Fibroblast of lung (primary cell): ENCODE measurements around the gene SCGB1C1. TPM values are rescaled to one million over a fixed set of nuclear protein-coding genes. Genes with fewer than 3 reads are reported as not detected.

ENCODE experiments used
- DNase-seq, 2 donors: peaks; one replicate each; pipeline versions ENCODE4 v3.0.0 to v3.0.0-alpha.2; 2010; ENCODE audit warnings: low read depth in 2 of 2
- H2AFZ ChIP-seq: 2 replicates; pipeline ENCODE4 v1.5.1; 2012; ENCODE audit warnings: low read length, control low read depth, inconsistent platforms
- H3K27ac ChIP-seq: 2 replicates; pipeline ENCODE4 v1.5.1; 2011; ENCODE audit warnings: low read length, control low read depth; ENCODE audit not compliant: insufficient read depth
- H3K27me3 ChIP-seq: 2 replicates; pipeline ENCODE4 v1.5.1; 2011; ENCODE audit warnings: mild to moderate bottlenecking, low read length; ENCODE audit not compliant: control insufficient read depth, insufficient read depth
- H3K36me3 ChIP-seq: 2 replicates; pipeline ENCODE4 v1.5.1; 2011; ENCODE audit warnings: low read length; ENCODE audit not compliant: control insufficient read depth, insufficient read depth
- H3K4me1 ChIP-seq: 2 replicates; pipeline ENCODE4 v1.5.1; 2011; ENCODE audit warnings: low read length; ENCODE audit not compliant: control insufficient read depth, insufficient read depth; ENCODE audit errors: extremely low read depth
- H3K4me2 ChIP-seq: 2 replicates; pipeline ENCODE4 v1.5.1; 2011; ENCODE audit warnings: low read length, control low read depth; ENCODE audit not compliant: insufficient read depth; ENCODE audit errors: extremely low read depth
- H3K4me3 ChIP-seq, 4 experiments: fragments of 200-600 bp in 1 of 4; sonication (generic) in 1 of 4; replicated peaks in 1 of 4; 2 replicates each; pipeline ENCODE4 v1.5.1; 2011 to 2016; ENCODE audit warnings: low read length in 4 of 4, low read depth in 3 of 4, mild to moderate bottlenecking in 3 of 4, control low read depth in 2 of 4, inconsistent platforms in 1 of 4, mixed read lengths in 1 of 4; ENCODE audit not compliant: insufficient read depth in 1 of 4; ENCODE audit errors: control extremely low read depth in 1 of 4
- H3K79me2 ChIP-seq: 2 replicates; pipeline ENCODE4 v1.5.1; 2012; ENCODE audit warnings: mild to moderate bottlenecking, low read length, inconsistent platforms; ENCODE audit not compliant: control insufficient read depth, insufficient read depth
- H3K9ac ChIP-seq: 2 replicates; pipeline ENCODE4 v1.5.1; 2011; ENCODE audit warnings: mild to moderate bottlenecking, low read length, control low read depth; ENCODE audit not compliant: insufficient read depth
- H3K9me3 ChIP-seq: 2 replicates; pipeline ENCODE4 v1.5.1; 2012; ENCODE audit warnings: low read depth, low read length; ENCODE audit not compliant: control insufficient read depth, insufficient read depth
- H4K20me1 ChIP-seq: 2 replicates; pipeline ENCODE4 v1.5.1; 2011; ENCODE audit warnings: low read length; ENCODE audit not compliant: control insufficient read depth, insufficient read depth; ENCODE audit errors: extremely low read depth
- EZH2 ChIP-seq: IDR thresholded peaks from 2 replicates; pipeline ENCODE4 v1.5.1; 2012; ENCODE audit warnings: low read length, control low read depth, mild to moderate bottlenecking; ENCODE audit errors: missing control alignments
- polyA plus RNA-seq, 2 donors: library from polyadenylated mRNA; depleted of rRNA in 1 of 2; stranded (reverse) in 1 of 2; unstranded in 1 of 2; fragments of >200 nt; gene quantifications; 2 replicates each; pipeline ENCODE4 v1.2.1, GENCODE V29; 2011 to 2012; ENCODE audit warnings: missing spikeins in 1 of 2
- total RNA-seq: library from RNA; depleted of rRNA; stranded (reverse); fragments of >200 nt; gene quantifications from 2 replicates; pipeline ENCODE4 v1.2.1, GENCODE V29; 2014
- TF ChIP-seq, protein P1 (sequence below), 2 donors: IDR thresholded peaks in 1 of 2; conservative IDR thresholded peaks in 1 of 2; 1 replicate in 1 of 2; 2 replicates in 1 of 2; pipeline ENCODE4 v1.5.1; 2011 to 2012; ENCODE audit warnings: low read length in 2 of 2, control low read depth in 1 of 2, inconsistent platforms in 1 of 2, low read depth in 1 of 2, mild to moderate bottlenecking in 1 of 2

Gene SCGB1C1
- total and polyA plus RNA-seq, 2 donors (not counting 1 experiment from before 2014, with no cell fraction given), result not detected

DNA sequence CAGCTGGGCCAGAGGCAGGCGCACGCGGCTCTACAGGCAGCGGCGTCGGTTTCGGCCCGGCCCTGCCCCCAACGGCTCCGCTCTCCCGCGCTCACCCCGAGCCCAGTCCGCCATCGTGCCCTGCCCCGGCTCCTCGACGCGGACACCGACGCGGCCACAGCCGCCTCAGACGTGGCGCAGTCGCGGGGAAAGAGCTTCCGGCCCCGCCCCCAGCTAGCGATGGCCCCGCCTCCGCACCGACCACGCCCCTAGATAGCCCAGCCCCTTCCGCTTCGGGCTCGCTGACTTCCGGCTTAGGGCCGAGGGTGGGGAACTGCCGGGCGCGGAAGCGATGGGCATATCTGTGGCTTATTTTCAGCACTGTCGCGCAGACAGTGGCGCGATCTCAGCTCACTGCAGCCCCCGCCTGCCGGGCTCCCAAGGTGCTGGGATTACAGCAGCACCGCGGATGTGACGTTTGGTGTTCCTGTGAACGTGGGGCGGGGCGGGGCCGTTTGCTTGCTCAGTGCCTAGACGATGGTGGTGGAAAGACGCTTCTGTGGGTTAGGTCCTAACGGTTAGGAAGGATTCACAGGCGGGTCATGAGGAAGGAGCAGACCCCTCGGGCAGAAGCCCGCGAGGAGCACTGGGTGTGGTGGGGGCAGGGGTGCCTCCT lies 14.5 kb downstream of the SCGB1C1 start, which contains the start of the genes BET1L and RIC8A:
Gene BET1L (minus strand): TSS at position 192 of the 655 bp plus-strand sequence. CDS start 78 bp downstream, at position 114.
Gene RIC8A (plus strand): TSS at position 501 of the 655 bp plus-strand sequence. CDS start 1,147 bp downstream, outside the sequence.
- Histone ChIP-seq H4K20me1 (no peaks in the 10 kb centered on the region), H3K27me3 (no peaks in the 10 kb centered on the region), H3K9me3 (no peaks in the 10 kb centered on the region), H3K4me1 (peaks cover 25% of the 10 kb centered on the region), H3K36me3 (peaks cover 41% of the 10 kb centered on the region), H3K4me2 (peak within 1 kb of the TSS; percentile 100), H3K27ac (peak within 1 kb of the TSS; percentile 96), H3K79me2 (peaks cover 76% of the 10 kb centered on the region), H2AFZ (no peak within 1 kb of the TSS), H3K9ac (peak within 1 kb of the TSS; percentile 97), H3K4me3 (peak within 1 kb of the TSS; percentile 71 to 96 (median 80))
- TF ChIP-seq, protein P1, sequence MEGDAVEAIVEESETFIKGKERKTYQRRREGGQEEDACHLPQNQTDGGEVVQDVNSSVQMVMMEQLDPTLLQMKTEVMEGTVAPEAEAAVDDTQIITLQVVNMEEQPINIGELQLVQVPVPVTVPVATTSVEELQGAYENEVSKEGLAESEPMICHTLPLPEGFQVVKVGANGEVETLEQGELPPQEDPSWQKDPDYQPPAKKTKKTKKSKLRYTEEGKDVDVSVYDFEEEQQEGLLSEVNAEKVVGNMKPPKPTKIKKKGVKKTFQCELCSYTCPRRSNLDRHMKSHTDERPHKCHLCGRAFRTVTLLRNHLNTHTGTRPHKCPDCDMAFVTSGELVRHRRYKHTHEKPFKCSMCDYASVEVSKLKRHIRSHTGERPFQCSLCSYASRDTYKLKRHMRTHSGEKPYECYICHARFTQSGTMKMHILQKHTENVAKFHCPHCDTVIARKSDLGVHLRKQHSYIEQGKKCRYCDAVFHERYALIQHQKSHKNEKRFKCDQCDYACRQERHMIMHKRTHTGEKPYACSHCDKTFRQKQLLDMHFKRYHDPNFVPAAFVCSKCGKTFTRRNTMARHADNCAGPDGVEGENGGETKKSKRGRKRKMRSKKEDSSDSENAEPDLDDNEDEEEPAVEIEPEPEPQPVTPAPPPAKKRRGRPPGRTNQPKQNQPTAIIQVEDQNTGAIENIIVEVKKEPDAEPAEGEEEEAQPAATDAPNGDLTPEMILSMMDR (conservative IDR thresholded peaks at IDR 0.05 in 1 of 2, IDR thresholded peaks at IDR 0.05 in 1 of 2; ENCODE audit: low read depth in 1 of 2, low read length in 2 of 2), result no peak
- TF ChIP-seq EZH2, result no peak
- peak; percentile 99 for DNase-seq

DNA sequence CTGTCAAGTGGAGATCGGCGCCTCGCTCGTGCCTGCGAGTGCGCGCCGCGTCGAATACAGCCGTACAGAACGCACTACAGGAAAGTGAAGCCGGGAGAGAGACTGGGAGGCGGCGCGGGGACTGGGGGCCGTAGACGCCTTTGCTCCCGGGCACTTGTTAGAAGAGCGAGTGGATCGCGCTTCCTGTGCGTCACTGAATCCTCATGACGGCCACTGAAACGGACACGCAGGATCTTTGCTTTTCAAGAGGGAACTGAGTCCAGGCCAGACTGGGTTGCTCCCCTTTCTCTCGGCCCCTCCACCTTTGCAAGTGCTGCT lies 14.9 kb downstream of the SCGB1C1 start:
- Histone ChIP-seq H3K36me3 (peaks cover 45% of the 10 kb centered on the region), H3K79me2 (peaks cover 77% of the 10 kb centered on the region)
- TF ChIP-seq, protein P1 (conservative IDR thresholded peaks at IDR 0.05 in 1 of 2, IDR thresholded peaks at IDR 0.05 in 1 of 2; ENCODE audit: low read depth in 1 of 2, low read length in 2 of 2), result no peak
- TF ChIP-seq EZH2, result no peak

DNA sequence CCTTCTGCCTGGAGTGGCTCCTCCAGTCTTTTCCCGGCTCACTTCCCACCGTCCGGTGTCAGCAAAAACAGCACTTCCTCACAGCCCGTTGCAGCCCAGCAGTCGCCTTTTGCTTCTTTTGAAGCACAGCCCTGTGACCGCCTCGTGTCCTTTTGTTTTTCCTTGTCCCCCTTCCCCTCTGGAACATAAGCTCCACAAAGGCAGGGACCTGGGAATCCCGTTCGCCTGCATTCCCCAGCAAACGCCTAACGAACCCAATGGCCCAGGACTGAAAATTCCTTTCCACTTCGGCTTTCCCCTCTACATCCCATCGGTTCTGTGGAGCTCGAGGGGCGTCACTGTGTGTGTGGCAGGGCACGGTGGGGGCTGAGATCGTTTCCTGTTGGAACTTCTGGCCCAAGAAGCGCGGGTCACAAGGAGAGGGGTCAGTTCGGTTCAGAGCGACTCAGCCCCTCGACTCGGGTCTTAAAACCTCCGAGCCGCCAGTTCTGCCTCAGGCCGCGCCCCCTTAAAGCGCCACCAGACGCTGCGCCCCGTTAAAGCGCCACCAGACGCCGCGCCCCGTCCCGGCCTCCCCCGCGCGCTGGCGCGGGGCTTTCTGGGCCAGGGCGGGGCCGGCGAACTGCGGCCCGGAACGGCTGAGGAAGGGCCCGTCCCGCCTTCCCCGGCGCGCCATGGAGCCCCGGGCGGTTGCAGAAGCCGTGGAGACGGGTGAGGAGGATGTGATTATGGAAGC lies 15.5 kb downstream of the SCGB1C1 start:
- H3K9ac ChIP-seq, result peak overlapping the region; percentile 97
- H3K4me1 ChIP-seq, result peaks cover 25% of the 10 kb centered on the region
- peak overlapping the region; percentile 71 to 96 (median 80) for H3K4me3 ChIP-seq
- no peaks in the 10 kb centered on the region for H4K20me1 ChIP-seq
- peaks cover 77% of the 10 kb centered on the region for H3K79me2 ChIP-seq
- peak; percentile 64 to 74 for DNase-seq
- H3K9me3 ChIP-seq, result no peaks in the 10 kb centered on the region
- H3K27me3 ChIP-seq, result no peaks in the 10 kb centered on the region
- no peak overlapping the region for H2AFZ ChIP-seq
- H3K4me2 ChIP-seq, result peak overlapping the region; percentile 100
- H3K27ac ChIP-seq, result peak overlapping the region; percentile 96
- H3K36me3 ChIP-seq, result peaks cover 46% of the 10 kb centered on the region
- no peak for TF ChIP-seq EZH2
- TF ChIP-seq, protein P1 (conservative IDR thresholded peaks at IDR 0.05 in 1 of 2, IDR thresholded peaks at IDR 0.05 in 1 of 2; ENCODE audit: low read depth in 1 of 2, low read length in 2 of 2), result no peak

More for the DNA sequence above, 14.9 kb downstream of the SCGB1C1 start:
- Histone ChIP-seq H3K4me3 (peak overlapping the region; percentile 71 to 96 (median 80)), H3K4me2 (peak overlapping the region; percentile 100), H3K27me3 (no peaks in the 10 kb centered on the region), H2AFZ (no peak overlapping the region), H3K4me1 (peaks cover 25% of the 10 kb centered on the region), H3K9ac (peak overlapping the region; percentile 97), H3K27ac (peak overlapping the region; percentile 96), H3K9me3 (no peaks in the 10 kb centered on the region), H4K20me1 (no peaks in the 10 kb centered on the region)
- DNase-seq, result peak; percentile 57 to 72
